Right atrium auricular region (tissue), 2 donors: ENCODE measurements around the gene ACAP3. TPM values are rescaled to one million over a fixed set of nuclear protein-coding genes. Genes with fewer than 3 reads are reported as not detected.

Experiments used
- DNase-seq: peaks from one replicate; pipeline ENCODE4 v3.0.0-alpha.2; 2019; ENCODE audit warnings: low spot score
- H3K27ac ChIP-seq, 2 donors: fragments of 200-600 bp; sonication (generic); 1 replicate in 1 of 2; 2 replicates in 1 of 2; pipeline ENCODE4 v1.5.1; 2016 to 2019
- H3K27me3 ChIP-seq, 2 donors: fragments of 200-600 bp; sonication (generic); one replicate each; pipeline versions ENCODE4 v1.5.1 to v1.6.0; 2017 to 2019
- H3K36me3 ChIP-seq: fragments of 200-600 bp; sonication (generic); one replicate; pipeline ENCODE4 v1.5.1; 2016
- H3K4me1 ChIP-seq, 2 donors: fragments of 200-600 bp; sonication (generic); one replicate each; pipeline versions ENCODE4 v1.5.1 to v1.6.0; 2017 to 2019
- H3K4me3 ChIP-seq, 2 donors: fragments of 200-600 bp; sonication (generic); 1 replicate in 1 of 2; 2 replicates in 1 of 2; pipeline ENCODE4 v1.5.1; 2017 to 2019; ENCODE audit warnings: mild to moderate bottlenecking in 1 of 2, moderate library complexity in 1 of 2
- H3K9me3 ChIP-seq, 2 donors: fragments of 200-600 bp; sonication (generic); one replicate each; pipeline ENCODE4 v1.5.1; 2019
- CTCF ChIP-seq, 2 donors: fragments of 200-600 bp; sonication (generic); IDR thresholded peaks; one replicate each; pipeline ENCODE4 v1.5.1; 2019; ENCODE audit warnings: antibody characterized with exemption in 2 of 2
- total RNA-seq, 2 donors: library from RNA; depleted of rRNA; stranded (reverse); fragments of >200 nt; gene quantifications; one replicate each; pipeline ENCODE4 v1.1.0, GENCODE V29; 2016

ACAP3 gene
- total RNA-seq, 2 donors from 2014 or later = 19.5 to 20.4 TPM

GRCh38 chr1:1274931-1275431 lies 32.7 kb downstream of the ACAP3 start:
- H3K4me1 ChIP-seq = peaks cover 0 to 41% of the 10 kb centered on the region in 2 donors
- DNase-seq = no peak

GRCh38 chr1:1274299-1274930 lies 33.3 kb downstream of the ACAP3 start:
- Histone ChIP-seq H3K4me1 (peaks cover 0 to 47% of the 10 kb centered on the region in 2 donors), H3K27ac (peak overlapping the region; percentile 84 to 89), H3K4me3 (peak overlapping the region; percentile 95 to 96), H3K9me3 (no peaks in the 10 kb centered on the region), H3K27me3 (no peaks in the 10 kb centered on the region), H3K36me3 (no peaks in the 10 kb centered on the region)
- DNase-seq = no peak
- TF ChIP-seq CTCF (IDR thresholded peaks at IDR 0.05) = no peak

More at GRCh38 chr1:1274931-1275431, 32.7 kb downstream of the ACAP3 start:
- H3K4me3 ChIP-seq = peak overlapping the region in 1 of 2 donors; percentile 95
- H3K27ac ChIP-seq = peak overlapping the region in 1 of 2 donors; percentile 89
- H3K9me3 ChIP-seq = no peaks in the 10 kb centered on the region
- no peaks in the 10 kb centered on the region for H3K27me3 ChIP-seq
- TF ChIP-seq CTCF (IDR thresholded peaks at IDR 0.05) = no peak
- H3K36me3 ChIP-seq = no peaks in the 10 kb centered on the region

- DNase-seq = peak; percentile 90
- Histone ChIP-seq H3K27ac (peak within 1 kb of the TSS; percentile 84 to 89), H3K4me3 (peak within 1 kb of the TSS; percentile 95 to 96), H3K36me3 (no peaks in the 10 kb centered on the region), H3K9me3 (no peaks in the 10 kb centered on the region), H3K4me1 (peaks cover 0 to 49% of the 10 kb centered on the region in 2 donors), H3K27me3 (no peaks in the 10 kb centered on the region)
- peak in 1 of 2 donors; percentile 33 for TF ChIP-seq CTCF (IDR thresholded peaks at IDR 0.05)
These were observed 34.0 kb downstream of the ACAP3 start, which contains the start of gene UBE2J2 for GRCh38 chr1:1273512-1274298. Gene UBE2J2 (minus strand): TSS chr1:1273854. CDS start chr1:1267992, 5,862 bp downstream.

- DNase-seq = no peak
- peaks cover 0 to 49% of the 10 kb centered on the region in 2 donors for H3K4me1 ChIP-seq
- H3K27ac ChIP-seq = peak overlapping the region; percentile 84 to 89
These were observed 34.6 kb downstream of the ACAP3 start for GRCh38 chr1:1273209-1273511.

More at GRCh38 chr1:1273209-1273511, 34.6 kb downstream of the ACAP3 start:
- Histone ChIP-seq H3K27me3 (no peaks in the 10 kb centered on the region), H3K9me3 (no peaks in the 10 kb centered on the region), H3K36me3 (peaks cover under 1% of the 10 kb centered on the region), H3K4me3 (peak overlapping the region; percentile 95 to 96)
- TF ChIP-seq CTCF (IDR thresholded peaks at IDR 0.05) = no peak
